GM18868 (cell line): ENCODE data around the gene SMURF1.
A peak's percentile ranks its signal among the peaks of the same experiment; 100 is the strongest.

Source experiments
- ATAC-seq: cut with Tn5 transposase; IDR thresholded peaks from one replicate; pipeline ENCODE4 v1.9.1; 2021; ENCODE audit warnings: mild to moderate bottlenecking, moderate library complexity; ENCODE audit not compliant: unreplicated experiment

Gene SMURF1

GRCh38 chr7:99098824-99099498, 44.9 kb downstream of the SMURF1 start:
- ATAC-seq: no peak

GRCh38 chr7:99098286-99098823, 45.6 kb downstream of the SMURF1 start:
- no peak for ATAC-seq

GRCh38 chr7:99097730-99098129, 46.2 kb downstream of the SMURF1 start:
- no peak for ATAC-seq

GRCh38 chr7:99096124-99096887, 47.6 kb downstream of the SMURF1 start:
- no peak for ATAC-seq

GRCh38 chr7:99095698-99096097, 48.2 kb downstream of the SMURF1 start:
- no peak for ATAC-seq

- no peak for ATAC-seq
Observed at GRCh38 chr7:99094401-99094800, 49.5 kb downstream of the SMURF1 start.

GRCh38 chr7:99092064-99092720, 51.7 kb downstream of the SMURF1 start:
- ATAC-seq: no peak

- ATAC-seq: no peak
Observed at GRCh38 chr7:99090771-99091542, 53.0 kb downstream of the SMURF1 start.

- ATAC-seq: no peak
Observed at GRCh38 chr7:99089914-99090629, 53.8 kb downstream of the SMURF1 start.

- no peak for ATAC-seq
Observed at GRCh38 chr7:99086944-99087343, 57.0 kb downstream of the SMURF1 start.

- no peak for ATAC-seq
Observed at GRCh38 chr7:99086532-99086931, 57.4 kb downstream of the SMURF1 start.

GRCh38 chr7:99083733-99084132, 60.2 kb downstream of the SMURF1 start:
- no peak for ATAC-seq

GRCh38 chr7:99083068-99083651, 60.7 kb downstream of the SMURF1 start:
- no peak for ATAC-seq

GRCh38 chr7:99080679-99081078, 63.2 kb downstream of the SMURF1 start:
- ATAC-seq: no peak

- peak; percentile 53 for ATAC-seq
Observed at GRCh38 chr7:99079104-99079503, 64.8 kb downstream of the SMURF1 start.

- no peak for ATAC-seq
Observed at GRCh38 chr7:99078416-99078815, 65.5 kb downstream of the SMURF1 start.

- no peak for ATAC-seq
Observed at GRCh38 chr7:99076615-99077014, 67.3 kb downstream of the SMURF1 start.

- ATAC-seq: no peak
Observed at GRCh38 chr7:99073839-99074446, 70.0 kb downstream of the SMURF1 start.

- no peak for ATAC-seq
Observed at GRCh38 chr7:99072126-99072525, 71.8 kb downstream of the SMURF1 start.
